Measurements from ENCODE around the gene ADAMTSL2.
A peak's percentile ranks its signal among the peaks of the same experiment; 100 is the strongest.

The ADAMTSL2 gene

DNA sequence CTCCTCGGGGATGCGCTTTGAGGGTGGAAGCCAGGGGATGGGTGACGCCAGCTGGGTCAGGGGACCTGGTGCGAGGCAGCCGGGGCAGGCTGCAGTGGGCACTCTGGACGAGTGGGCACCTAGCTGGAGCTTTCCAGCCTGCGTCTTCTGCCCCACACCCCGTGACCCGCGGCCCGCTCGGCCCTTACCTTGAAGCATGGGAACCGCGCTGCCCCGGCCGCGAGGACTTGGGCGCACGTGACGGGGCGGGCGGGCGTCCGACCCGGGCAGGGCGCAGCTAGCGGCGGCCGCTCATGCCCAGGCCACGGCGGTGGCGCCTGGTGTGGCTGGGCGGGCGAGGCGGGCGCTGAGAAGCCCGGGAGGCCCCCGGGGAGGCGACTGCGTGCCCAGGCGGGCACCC, 74.4 kb downstream of the ADAMTSL2 start:
- DNase-seq = no peak

DNA sequence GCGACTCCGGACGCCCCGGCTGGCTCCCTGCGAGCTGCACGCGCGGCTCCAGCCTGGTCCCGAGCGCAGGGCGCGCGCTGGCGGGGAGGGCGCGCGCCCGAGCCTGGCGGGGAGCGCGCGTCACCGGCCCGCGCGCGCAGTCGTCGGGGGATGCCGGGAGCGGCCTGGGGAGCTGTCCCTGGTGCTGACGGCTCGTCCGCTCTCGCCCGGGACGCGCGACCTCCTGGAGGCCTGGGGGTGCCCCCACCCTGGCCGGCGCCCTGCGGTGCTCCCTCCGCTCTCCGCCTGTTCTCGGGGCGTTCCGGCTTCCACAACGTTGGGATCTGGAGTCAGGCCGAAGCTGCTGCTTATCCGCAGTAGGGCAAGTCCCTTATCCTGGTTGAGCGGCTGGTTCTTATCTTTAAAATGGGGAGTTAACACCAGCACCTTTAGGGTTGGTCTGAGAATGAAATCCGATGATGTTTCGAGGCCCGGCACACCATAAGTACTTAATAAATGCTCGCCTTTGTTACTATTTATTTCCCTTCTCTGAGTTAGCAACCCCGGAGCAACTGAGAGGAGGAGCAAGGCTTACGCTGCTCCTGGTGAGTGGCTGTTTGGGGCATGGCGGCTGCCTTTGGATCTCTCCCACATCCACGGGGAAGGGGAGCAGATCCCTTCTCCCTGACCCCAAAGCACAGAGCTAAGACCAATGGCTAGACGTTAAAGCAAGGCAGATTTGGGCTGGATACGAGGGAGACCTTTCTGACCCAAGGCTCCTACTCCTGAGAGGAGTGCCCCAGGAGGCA, 75.0 kb downstream of the ADAMTSL2 start, which contains the start of gene FAM163B:
Gene FAM163B (minus strand): TSS at position 79 of the 788 bp plus-strand sequence. CDS start 29,166 bp downstream, outside the sequence.
- DNase-seq = peak; percentile 13

DNA sequence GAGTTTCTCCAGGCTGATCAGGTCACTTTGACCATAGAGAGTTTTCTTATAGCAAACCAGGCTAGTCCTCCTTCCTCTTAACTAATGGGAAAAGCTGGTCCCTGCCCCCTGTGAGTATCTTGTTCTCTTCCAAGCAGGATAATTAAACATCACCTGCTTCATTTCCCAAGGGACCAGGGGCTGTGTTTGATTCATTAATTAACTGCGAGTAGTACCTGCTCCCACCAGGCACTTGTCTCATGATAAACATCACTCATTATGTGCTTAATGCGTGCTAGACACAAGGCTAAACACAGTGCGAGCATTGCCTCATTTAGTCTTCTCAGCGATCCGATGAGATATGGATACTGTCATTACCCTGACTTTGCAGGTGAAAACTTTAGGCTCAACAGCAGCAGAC, 76.3 kb downstream of the ADAMTSL2 start:
- DNase-seq = no peak

DNA sequence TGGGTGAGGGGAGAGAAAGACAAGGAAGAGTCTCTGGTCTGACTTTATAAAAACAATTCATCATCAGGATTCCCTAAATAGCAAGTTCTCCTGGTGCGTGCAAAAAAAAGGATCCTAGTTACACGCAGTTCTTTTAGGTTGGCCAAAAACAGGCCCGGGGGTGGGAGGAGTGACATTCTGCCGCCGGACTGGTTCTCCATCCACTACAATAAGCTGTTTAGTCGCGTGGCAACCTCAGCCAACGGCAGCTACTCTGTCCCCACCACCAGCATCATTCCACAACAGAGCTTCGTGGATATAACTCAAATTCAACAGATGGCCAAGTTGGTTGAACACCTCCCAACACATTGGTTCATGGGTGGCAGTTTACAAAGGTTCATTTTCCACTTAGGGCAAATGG, 77.5 kb downstream of the ADAMTSL2 start:
- DNase-seq = no peak

DNA sequence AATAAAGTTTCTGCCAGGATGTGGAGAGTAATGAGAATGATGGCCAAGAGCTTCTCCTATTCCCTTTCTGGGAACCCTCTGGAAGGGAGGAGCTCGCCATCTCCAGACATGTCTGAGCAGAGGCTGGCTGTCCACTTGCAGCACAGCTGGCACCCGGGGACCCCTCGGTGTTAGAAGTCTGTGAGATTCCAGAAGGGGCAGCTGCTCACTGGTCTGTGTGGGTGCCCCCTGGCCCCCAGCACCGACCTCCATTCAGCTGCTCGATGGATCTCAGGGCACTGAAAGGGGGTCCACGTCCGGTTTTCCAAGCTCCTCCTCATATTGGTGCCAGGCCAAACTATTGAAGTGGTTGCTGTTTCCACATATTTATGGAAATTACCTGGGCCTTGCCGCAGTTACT, 78.3 kb downstream of the ADAMTSL2 start:
- no peak for DNase-seq

DNA sequence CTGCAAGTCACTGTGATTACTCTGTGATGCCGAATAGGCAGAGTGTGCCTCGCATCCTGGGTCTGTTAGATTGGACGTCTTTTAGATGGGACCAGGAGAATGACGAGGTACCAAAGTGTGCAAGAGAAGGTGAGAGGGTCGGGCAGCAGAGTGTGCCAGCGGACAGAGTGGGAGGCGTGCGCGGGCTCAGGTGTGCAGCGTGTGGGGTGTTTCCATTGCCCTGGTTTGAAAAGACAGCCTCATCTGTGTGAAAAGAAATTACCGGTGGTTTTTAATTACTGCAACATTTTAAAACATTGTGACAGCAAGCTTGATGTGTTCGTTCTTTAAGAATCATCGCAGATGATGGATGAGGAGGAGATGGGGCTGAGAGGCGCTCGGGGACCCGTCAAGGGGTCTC, 78.9 kb downstream of the ADAMTSL2 start:
- DNase-seq = no peak

DNA sequence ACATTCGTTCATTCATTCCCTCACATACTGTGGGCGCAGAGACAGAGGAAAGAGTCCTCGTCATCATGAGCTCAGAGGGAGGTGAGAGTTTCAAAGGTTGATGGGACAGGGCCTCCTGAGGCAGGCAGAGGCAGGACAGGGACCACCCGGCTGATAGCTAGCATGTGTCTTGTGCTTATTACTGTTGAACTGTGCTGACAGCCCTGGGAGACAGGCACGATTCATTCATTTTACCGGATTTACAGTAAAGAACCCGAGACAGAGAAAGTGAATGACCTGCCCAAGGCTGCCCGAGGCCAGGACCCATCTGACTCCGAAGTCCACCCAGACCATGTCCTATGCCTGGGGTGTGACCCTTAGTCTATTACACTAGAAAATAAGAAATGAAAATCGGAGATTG, 79.6 kb downstream of the ADAMTSL2 start:
- no peak for DNase-seq

DNA sequence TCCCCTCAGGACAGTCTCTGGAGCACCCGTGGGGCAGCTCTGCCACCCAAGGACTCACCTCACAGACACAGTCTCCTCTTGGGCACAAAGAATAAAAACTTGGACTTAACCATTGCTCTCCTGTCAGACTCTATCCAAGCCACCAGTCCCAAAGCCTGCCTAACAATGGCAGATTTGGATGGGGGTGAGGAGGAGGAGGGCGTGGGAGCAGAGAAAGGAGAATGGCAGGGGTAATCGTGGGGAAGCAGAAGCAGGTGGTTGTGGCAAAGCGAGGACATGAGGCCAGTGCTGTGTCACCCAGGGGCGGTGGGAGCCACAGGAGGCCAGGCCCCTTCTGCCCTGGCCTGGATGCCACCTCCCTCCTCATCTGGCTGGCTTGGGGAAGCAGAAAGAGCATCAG, 80.2 kb downstream of the ADAMTSL2 start:
- DNase-seq = no peak

DNA sequence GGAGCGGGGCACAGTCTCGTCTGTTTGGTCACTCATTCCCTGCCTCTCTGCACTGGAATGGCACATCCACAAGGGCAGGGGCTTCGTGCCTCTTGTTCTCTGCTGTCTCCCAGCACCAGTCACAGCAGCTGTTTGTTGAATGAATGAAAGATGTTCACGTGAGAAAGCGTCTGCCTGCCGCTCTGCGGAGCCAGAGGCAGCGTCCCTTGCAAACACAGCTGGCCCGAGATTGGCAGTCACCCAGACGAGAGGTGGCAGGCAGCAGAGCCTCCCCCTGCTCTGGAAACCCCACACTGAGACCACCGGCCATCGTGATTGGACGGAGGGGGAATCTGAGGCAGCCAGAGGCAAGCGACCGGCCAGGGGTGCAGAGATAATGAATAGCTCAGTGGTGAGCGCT, 80.7 kb downstream of the ADAMTSL2 start:
- DNase-seq = no peak

DNA sequence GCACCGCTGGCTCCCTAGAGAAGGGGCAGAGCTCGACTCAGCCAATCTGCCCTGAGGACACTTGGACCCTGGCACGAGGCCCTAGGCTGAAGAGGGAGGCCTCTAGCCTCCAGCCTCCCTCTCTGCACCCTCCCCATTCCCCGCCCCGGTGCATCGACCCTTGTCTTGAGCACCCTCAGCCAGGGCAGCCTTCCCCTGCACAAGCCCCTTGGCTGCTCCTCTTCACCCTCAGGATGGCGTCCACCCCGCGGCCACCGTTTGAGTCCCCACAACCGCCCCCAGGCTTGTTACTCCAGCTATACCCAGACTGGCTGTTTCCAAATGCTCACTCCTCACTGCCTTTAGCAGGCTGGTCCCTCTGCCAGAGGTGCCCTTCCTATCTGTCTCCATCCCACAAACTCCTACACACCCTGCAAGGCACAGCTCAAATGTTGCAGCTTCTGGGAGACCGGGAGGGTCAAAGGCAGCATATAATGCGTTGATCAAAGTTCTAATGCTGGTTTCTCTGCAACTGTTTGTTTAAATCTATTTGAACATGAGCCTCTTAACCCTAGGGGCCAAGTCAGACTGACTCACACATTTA, 81.2 kb downstream of the ADAMTSL2 start:
- DNase-seq = no peak

DNA sequence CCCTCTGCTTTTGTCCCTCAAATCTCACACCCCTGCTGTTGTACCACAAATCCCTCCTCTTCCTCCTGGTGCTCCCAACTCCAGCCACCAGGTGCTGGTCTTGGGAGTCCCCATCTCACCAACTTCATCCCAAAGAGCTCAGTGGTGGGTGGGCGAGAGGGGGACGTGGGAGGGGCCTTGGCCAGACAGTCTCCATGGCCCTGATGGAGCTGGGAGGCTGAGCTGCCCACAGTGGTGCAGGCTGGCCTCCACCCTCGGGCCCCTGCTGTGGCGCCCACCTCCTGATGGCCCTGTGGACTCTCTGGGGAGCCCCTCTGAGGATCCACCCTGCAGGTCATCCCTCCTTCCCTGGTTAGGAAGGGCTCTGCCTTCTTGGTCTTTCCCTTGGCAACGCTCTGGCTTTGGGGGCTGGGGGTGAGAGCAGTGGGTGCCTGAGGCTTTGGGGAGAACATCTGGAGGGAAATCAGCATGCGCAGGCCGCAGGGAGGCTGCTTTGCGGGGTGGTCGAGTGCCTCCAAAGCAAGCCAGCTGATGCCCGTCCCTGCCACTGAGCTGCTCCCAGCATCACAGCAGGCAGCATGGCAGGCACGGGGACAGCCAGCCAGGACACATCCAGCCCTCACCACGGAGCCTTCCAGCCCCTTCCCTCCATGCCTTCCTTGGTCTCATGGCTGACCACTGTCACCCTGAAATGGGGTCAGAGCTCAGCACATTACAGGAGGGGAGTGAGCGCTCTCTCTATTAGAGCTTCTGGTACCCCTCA, 82.3 kb downstream of the ADAMTSL2 start:
- no peak for DNase-seq

DNA sequence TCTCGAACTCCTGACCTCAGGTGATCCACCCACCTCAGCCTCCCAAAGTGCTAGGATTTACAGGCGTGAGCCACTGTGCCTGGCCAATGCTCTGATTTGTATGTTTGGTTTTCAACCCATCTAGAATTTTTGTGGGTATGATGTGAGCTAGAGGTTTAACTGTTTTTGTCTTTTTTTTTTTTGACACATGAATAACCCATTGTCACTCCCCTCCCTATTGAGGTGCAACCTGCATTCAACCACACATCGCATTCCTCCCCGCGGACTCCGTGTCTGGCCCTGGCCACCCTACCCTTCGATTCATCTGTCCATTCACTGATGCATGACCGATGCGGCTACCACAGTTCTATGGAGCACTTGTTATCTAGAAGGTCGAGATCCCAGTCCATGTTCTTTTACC, 84.2 kb downstream of the ADAMTSL2 start:
- DNase-seq = no peak

DNA sequence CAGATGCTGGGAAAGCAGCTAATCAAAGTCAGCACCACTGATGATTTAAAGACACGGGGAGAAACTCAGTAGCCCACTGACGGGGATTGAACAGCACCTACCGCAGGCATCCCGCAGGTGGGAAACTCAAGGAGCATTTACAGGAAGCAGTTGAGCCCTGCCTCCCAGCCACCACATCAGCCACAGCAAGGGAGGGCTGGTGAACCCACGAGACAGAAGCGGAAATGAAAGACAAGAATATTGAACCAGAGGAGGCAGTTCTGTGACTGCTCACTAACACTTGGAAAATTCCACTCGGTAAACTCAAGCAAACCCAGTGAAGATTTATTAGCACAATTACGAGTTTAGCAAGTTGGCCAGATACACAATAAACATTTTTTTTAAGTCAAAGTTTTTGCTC, 85.3 kb downstream of the ADAMTSL2 start:
- DNase-seq = peak; percentile 45

DNA sequence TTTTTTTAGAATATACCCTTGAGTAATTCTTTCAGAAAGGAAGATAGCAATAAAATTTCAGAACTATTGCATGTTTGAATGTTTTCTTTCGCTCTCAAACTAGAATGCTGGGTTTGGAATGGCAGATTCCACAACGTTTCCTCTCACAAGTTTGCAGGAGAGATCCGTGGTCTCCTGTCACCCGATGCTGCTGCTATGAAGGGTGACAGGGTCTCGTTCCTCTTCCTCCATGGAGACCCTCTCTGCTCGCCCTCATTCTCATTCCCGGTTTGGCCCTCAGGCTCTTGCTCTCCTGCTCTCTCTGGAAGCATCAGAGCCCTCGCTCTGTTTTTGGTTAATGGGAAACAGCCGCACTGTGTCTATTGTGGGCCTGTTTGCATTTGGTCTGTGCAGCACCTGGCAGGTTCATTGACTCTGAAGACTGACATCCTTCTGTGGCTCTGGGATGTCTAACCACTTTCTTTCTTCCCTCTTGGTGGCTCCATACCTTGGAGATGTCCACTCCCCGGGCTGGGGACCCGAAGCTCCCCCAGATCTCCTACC, 87.3 kb downstream of the ADAMTSL2 start:
- DNase-seq = no peak

DNA sequence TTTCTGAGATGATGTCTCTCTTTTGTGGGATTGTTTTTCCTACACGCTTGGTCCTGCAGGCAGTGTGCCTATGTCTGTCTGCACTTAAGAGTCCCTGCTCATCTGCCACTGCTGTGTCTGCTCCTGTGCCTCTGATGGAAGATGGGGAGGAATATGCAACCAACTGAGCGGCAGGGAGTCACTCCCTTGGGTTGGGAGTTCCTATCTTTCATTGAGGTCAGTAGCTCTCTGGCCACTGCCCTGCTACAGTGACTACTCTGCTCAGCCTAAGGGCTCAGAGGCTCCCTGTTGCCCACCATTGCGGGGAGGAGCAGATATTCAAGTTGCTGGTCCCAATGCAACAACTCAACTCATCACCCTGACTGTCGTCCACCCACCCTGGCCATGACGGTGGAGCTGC, 88.1 kb downstream of the ADAMTSL2 start:
- no peak for DNase-seq
